GM21786 (cell line): ENCODE results near the gene LPIN2.
"Not testable (repeated sequence)": the region's sequence is repeated elsewhere in the genome, so short reads cannot be mapped to it uniquely, and the experiment has no call there.

Source experiments
- ATAC-seq: cut with Tn5 transposase; IDR thresholded peaks from one replicate; pipeline ENCODE4 v1.9.1; 2021; ENCODE audit not compliant: unreplicated experiment

Gene LPIN2

GRCh38 chr18:3046216-3046808 is 33.4 kb upstream of the LPIN2 start:
- ATAC-seq = no peak

DNA sequence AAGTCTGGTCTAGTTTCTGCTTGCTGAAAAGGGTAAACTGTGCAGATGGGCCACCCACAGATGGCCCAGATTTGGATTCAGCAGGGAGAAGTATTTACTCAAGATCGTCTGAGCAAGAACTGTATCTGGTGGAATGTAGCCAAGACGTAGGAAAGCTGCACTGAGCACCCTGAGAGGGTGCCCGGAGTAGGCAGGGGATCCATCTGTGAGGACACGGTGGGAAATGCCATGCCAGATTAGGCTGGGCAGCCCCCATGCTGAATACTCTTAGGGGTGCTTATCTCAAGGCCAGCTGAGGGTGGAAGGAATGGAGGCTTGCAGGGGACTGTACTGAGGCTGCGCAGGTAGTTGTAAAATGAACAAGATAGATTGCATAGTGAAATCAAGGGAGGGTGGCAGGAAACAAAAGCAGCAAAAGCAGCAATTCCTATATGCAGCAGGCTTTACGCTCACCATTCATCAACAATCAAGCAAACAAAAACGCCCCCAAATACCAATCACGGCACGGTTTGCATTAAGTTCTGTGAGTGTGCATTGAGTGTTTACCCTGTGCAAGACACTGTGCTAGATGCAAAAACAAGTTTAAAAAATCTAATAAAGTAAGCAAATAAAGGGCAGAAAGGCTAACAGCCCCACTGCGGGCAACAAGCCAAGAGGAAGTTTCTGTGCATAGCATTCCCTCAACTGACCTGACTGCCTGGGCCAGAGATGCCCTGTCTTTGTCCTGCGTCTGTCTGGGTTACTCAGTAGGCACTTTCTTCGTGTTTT is 32.2 kb upstream of the LPIN2 start:
- no peak for ATAC-seq

GRCh38 chr18:3042379-3042778 is 29.4 kb upstream of the LPIN2 start:
- ATAC-seq = no peak

DNA sequence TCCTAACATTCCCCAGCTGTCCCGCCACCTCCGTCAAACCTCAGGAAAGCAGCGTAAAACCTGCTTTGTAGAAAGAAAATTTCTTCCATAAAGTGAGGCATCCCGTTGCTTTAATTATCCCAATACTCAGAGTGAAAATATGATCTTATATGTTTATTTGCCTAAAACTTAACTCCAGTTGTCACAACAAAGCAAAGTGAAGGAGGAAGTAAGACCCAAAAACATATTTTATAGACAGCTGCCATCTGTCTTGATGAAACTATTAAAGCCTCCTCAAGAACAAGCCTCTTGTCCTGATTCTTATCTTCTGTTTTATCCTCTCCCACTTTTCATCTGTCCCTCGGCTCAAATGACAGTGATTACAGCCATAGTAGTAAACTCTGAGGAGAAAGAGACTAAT is 28.9 kb upstream of the LPIN2 start:
- no peak for ATAC-seq

GRCh38 chr18:3040881-3041280 is 27.9 kb upstream of the LPIN2 start:
- no peak for ATAC-seq

- ATAC-seq = no peak
Observed at GRCh38 chr18:3040173-3040572, 27.2 kb upstream of the LPIN2 start.

GRCh38 chr18:3037423-3037915 is 24.5 kb upstream of the LPIN2 start:
- ATAC-seq = peak; percentile 100

GRCh38 chr18:3036108-3036507 is 23.2 kb upstream of the LPIN2 start:
- no peak for ATAC-seq

- ATAC-seq = no peak
Observed at GRCh38 chr18:3035635-3036034, 22.7 kb upstream of the LPIN2 start.

GRCh38 chr18:3032721-3033120 is 19.8 kb upstream of the LPIN2 start:
- ATAC-seq = no peak

- ATAC-seq = no peak
Observed at GRCh38 chr18:3029215-3029952, 16.4 kb upstream of the LPIN2 start.

DNA sequence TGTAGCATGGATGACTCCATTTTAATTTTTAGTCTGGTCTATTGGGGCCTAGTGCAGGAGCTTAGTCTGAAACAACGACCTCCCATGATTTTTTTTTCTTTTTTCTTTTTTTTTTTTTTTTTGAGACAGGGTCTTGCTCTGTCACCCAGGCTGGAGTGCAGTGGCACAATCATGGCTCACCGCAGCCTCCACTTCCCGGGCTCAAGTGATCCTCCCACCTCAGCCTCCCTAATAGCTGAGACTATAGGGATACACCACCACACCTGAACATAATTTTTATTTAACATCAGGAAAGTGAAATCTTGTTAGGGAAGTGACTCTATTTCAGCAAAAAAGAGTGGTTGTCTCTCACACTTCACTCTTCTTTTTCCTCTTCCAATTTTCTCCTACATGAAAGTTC is 15.2 kb upstream of the LPIN2 start:
- ATAC-seq = not testable (repeated sequence)

- ATAC-seq = no peak
Observed at GRCh38 chr18:3027370-3027891, 14.5 kb upstream of the LPIN2 start.

DNA sequence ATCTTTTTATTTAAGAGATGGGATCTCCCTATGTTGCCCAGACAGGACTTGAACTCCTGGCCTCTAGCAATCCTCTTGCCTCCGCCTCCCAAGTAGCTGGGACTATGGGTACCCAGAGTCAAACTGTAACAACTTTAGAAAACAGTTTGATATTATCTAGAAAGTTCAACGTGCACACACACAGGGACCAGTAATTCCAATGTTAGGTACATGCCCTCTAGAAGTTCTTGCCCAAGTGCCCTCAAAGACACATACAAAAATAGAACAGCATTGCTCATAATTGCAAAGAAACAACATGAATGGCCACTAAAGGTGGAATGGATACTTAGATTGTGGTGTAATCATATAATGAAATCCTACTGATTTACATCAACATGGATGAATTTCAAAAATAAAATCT is 12.6 kb upstream of the LPIN2 start:
- ATAC-seq = no peak

DNA sequence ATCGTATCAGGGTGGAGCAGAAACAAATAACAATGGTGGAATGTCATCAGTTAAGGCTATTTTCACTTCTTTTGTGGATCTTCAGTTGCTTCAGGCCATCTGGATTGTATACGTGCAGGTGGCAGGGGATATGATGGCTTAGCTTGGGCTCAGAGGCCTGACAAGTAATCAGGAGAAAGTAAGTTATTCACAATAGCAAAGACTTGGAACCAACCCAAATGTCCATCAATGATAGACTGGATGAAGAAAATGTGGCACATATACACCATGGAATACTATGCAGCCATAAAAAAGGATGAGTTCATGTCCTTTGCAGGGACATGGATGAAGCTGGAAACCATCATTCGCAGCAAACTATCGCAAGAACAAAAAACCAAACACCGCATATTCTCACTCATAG is 10.7 kb upstream of the LPIN2 start:
- ATAC-seq = not testable (repeated sequence)

DNA sequence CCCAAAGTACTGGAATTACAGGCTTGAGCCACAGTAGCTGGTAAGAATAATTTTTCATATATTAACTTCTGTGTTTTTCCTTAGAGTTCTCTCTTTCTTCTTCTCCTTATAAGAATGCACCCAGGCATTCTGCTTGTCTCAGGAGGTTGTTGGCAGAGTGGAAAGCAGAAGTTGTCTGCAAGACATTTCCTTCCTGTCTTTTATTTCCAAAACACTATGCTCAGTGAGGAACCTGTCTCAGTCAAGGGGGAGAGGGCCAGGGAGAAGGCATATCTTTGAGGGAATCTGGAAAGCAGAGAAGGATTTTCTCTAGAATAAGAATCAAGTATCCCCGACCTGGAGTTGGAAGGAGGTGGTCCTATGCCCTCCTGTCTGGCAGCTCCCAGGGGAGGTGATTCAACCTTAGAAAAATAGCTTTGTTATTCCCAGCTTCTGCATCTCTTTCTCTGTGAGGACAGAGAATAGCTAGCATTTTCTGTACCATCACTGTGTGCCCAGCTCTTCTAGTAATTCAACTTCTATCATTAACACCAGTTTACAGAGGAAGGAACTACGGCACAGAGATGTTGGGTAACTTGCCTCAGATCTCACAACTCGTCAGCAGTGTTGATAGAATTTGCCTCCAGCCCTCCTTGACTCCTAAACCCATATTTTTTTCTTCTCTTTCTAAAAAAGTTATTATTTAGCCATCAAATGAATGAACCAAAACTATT is 3.8 kb upstream of the LPIN2 start:
- no peak for ATAC-seq

DNA sequence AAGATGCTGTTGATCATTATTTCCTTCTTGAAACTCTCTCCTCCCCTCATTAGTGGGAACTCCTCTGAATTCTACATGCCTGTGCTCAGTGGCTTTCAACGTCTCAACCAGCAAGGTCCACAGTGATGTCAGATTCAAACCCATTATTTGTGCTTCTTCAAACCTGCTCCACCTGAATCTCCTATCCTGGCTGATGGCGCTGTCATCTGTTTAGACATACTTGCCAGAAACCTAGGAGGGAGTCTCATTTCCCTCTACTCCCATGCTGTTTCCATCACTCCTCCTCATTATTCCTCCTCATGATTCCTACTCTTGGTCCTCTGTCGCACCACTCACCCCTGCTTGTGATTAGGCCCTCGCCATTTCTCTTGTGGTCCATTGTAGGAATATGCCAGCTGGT is 2.9 kb upstream of the LPIN2 start:
- ATAC-seq = no peak

DNA sequence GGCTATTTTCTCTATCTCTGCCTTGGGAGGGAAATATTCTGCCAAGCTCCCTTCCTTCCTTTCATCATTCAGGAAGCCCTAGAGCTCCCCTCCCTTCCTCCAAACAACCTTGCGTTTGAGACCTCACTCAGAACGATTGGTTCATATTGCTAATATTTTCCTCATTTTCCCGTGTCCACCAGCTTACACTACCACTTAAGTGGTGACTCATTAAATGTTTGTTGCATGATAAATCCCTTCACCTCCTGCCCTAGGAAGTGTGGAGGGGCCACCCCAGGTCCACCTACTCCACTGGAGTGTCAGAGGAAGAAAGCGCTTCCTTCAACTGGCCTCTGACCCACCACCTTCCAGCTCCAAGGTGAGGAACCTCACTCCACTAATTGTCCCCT is 2.3 kb upstream of the LPIN2 start:
- ATAC-seq = no peak

- no peak for ATAC-seq
Observed at GRCh38 chr18:3014503-3015203, 1.7 kb upstream of the LPIN2 start.
